Measurements from ENCODE around the gene TNFRSF19. TPM values are rescaled to one million over a fixed set of nuclear protein-coding genes. Genes with fewer than 3 reads are reported as not detected.
A peak's percentile ranks its signal among the peaks of the same experiment; 100 is the strongest.

Gene TNFRSF19
- total RNA-seq, 3 donors from 2014 or later (not counting 1 experiment from before 2014, with no cell fraction given): 0.07 to 0.60 (median 0.36) TPM

GRCh38 chr13:23579896-23580683 is 9.9 kb downstream of the TNFRSF19 start:
- ATAC-seq (no peak), DNase-seq (peak in 1 of 2 donors; percentile 10)
- peaks cover 26 to 27% of the 10 kb centered on the region in 2 donors for H3K4me1 Mint-ChIP-seq
- intact Hi-C loops (cut with micrococcal nuclease): loop anchor here (5.0 kb wide), 1 partner anchor 307 kb away; the partner anchor contains the start of gene MIPEP
- Histone ChIP-seq H3K27me3 (ENCODE audit: control insufficient read depth, insufficient read depth, low read length) (peaks cover 14% of the 10 kb centered on the region), H3K36me3 (ENCODE audit: control insufficient read depth, insufficient read depth, low read length) (no peaks in the 10 kb centered on the region), H3K4me1 (ENCODE audit: control insufficient read depth, insufficient read depth, low read length) (peaks cover 14% of the 10 kb centered on the region), H3K27ac (ENCODE audit: low read length) (no peak overlapping the region), H3K9me3 (ENCODE audit: control insufficient read depth, insufficient read depth, low read length) (no peaks in the 10 kb centered on the region), H3K4me3 (ENCODE audit: low read length) (peak overlapping the region; percentile 35)
- peaks cover 7% of the 10 kb centered on the region for H3K36me3 Mint-ChIP-seq
- no peak for TF ChIP-seq CTCF (IDR thresholded peaks at IDR 0.05)
- H3K27ac Mint-ChIP-seq: peak overlapping the region in 1 of 2 donors; percentile 51
- H3K27me3 Mint-ChIP-seq (ENCODE audit: low read depth in 2 of 2): peaks cover 29 to 46% of the 10 kb centered on the region in 2 donors
- peak overlapping the region; percentile 79 for H3K4me3 Mint-ChIP-seq
- no peaks in the 10 kb centered on the region for H3K9me3 Mint-ChIP-seq
- WGBS (ENCODE audit: insufficient coverage): 13% methylated on average over 20 of the region's 22 CpGs

GRCh38 chr13:23580684-23581060 is 10.5 kb downstream of the TNFRSF19 start:
- TF ChIP-seq CTCF (IDR thresholded peaks at IDR 0.05): no peak
- Histone ChIP-seq H3K4me1 (ENCODE audit: control insufficient read depth, insufficient read depth, low read length) (peaks cover 14% of the 10 kb centered on the region), H3K27me3 (ENCODE audit: control insufficient read depth, insufficient read depth, low read length) (peaks cover 16% of the 10 kb centered on the region), H3K4me3 (ENCODE audit: low read length) (no peak overlapping the region), H3K9me3 (ENCODE audit: control insufficient read depth, insufficient read depth, low read length) (no peaks in the 10 kb centered on the region), H3K27ac (ENCODE audit: low read length) (no peak overlapping the region), H3K36me3 (ENCODE audit: control insufficient read depth, insufficient read depth, low read length) (no peaks in the 10 kb centered on the region)
- H3K4me3 Mint-ChIP-seq: peak overlapping the region; percentile 79
- H3K27me3 Mint-ChIP-seq (ENCODE audit: low read depth in 2 of 2): peaks cover 33 to 51% of the 10 kb centered on the region in 2 donors
- H3K36me3 Mint-ChIP-seq: peaks cover 7% of the 10 kb centered on the region
- ATAC-seq (no peak), DNase-seq (no peak)
- intact Hi-C loops (cut with micrococcal nuclease): no loop called here
- 100% methylated on average over 1 of the region's 1 CpG for WGBS (ENCODE audit: insufficient coverage)
- no peaks in the 10 kb centered on the region for H3K9me3 Mint-ChIP-seq
- peaks cover 26 to 27% of the 10 kb centered on the region in 2 donors for H3K4me1 Mint-ChIP-seq
- no peak overlapping the region for H3K27ac Mint-ChIP-seq

- H3K36me3 Mint-ChIP-seq: no peaks in the 10 kb centered on the region
- no peak overlapping the region for H3K4me3 ChIP-seq (ENCODE audit: low read length)
- no peaks in the 10 kb centered on the region for H3K9me3 Mint-ChIP-seq
- no peak for TF ChIP-seq CTCF (IDR thresholded peaks at IDR 0.05)
- peaks cover 39 to 53% of the 10 kb centered on the region in 2 donors for H3K27me3 Mint-ChIP-seq (ENCODE audit: low read depth in 2 of 2)
- H3K27ac Mint-ChIP-seq: no peak overlapping the region
- peaks cover 8% of the 10 kb centered on the region for H3K4me1 ChIP-seq (ENCODE audit: control insufficient read depth, insufficient read depth, low read length)
- no peak overlapping the region for H3K27ac ChIP-seq (ENCODE audit: low read length)
- ATAC-seq: no peak
- H3K4me1 Mint-ChIP-seq: peaks cover 9 to 13% of the 10 kb centered on the region in 2 donors
- peaks cover 16% of the 10 kb centered on the region for H3K27me3 ChIP-seq (ENCODE audit: control insufficient read depth, insufficient read depth, low read length)
- intact Hi-C loops (cut with micrococcal nuclease): no loop called here
- H3K4me3 Mint-ChIP-seq: no peak overlapping the region
- H3K36me3 ChIP-seq (ENCODE audit: control insufficient read depth, insufficient read depth, low read length): no peaks in the 10 kb centered on the region
- no peak for DNase-seq
- H3K9me3 ChIP-seq (ENCODE audit: control insufficient read depth, insufficient read depth, low read length): no peaks in the 10 kb centered on the region
Observed at GRCh38 chr13:23583491-23583890, 13.3 kb downstream of the TNFRSF19 start.
